DND-41 (cell line): ENCODE data around the gene C2orf74.

Experiments
- ATAC-seq: fragments of 200-7000 bp; cut with Tn5 transposase; 3 replicates; pipeline ENCODE4 v1.9.1; 2021; ENCODE audit warnings: low read depth; ENCODE audit not compliant: insufficient read depth
- DNase-seq: peaks from one replicate; pipeline ENCODE4 v3.0.0-alpha.2; 2020
- H2AFZ ChIP-seq: 2 replicates; pipeline ENCODE4 v1.6.0; 2012; ENCODE audit warnings: low read depth, low read length
- H3K27ac ChIP-seq: 2 replicates; pipeline ENCODE4 v1.5.1; 2012; ENCODE audit warnings: low read length, inconsistent platforms
- H3K27me3 ChIP-seq: fragments of 200-600 bp; sonication (generic); 2 replicates; pipeline ENCODE4 v1.6.0; 2012; ENCODE audit warnings: low read length, mild to moderate bottlenecking, inconsistent platforms; ENCODE audit not compliant: insufficient read depth, poor library complexity
- H3K36me3 ChIP-seq: 2 replicates; pipeline ENCODE4 v1.5.1; 2012; ENCODE audit warnings: low read length, inconsistent platforms; ENCODE audit not compliant: insufficient read depth
- H3K4me1 ChIP-seq: 2 replicates; pipeline ENCODE4 v1.5.1; 2012; ENCODE audit warnings: mild to moderate bottlenecking, low read length; ENCODE audit not compliant: insufficient read depth
- H3K4me2 ChIP-seq: 2 replicates; pipeline ENCODE4 v1.6.0; 2012; ENCODE audit warnings: mild to moderate bottlenecking, moderate library complexity, low read length, inconsistent platforms; ENCODE audit not compliant: insufficient read depth
- H3K4me3 ChIP-seq, 2 experiments: fragments of 200-600 bp in 1 of 2; shearing (Covaris generic) in 1 of 2; 2 replicates each; pipeline ENCODE4 v1.5.1; 2012 to 2016; ENCODE audit warnings: inconsistent platforms in 2 of 2, low read length in 2 of 2, mild to moderate bottlenecking in 2 of 2, low read depth in 1 of 2, moderate library complexity in 1 of 2
- H3K79me2 ChIP-seq: 2 replicates; pipeline ENCODE4 v1.6.0; 2012; ENCODE audit warnings: low read length, inconsistent platforms; ENCODE audit not compliant: insufficient read depth
- H3K9ac ChIP-seq: 2 replicates; pipeline ENCODE4 v1.6.0; 2012; ENCODE audit warnings: low read depth, mild to moderate bottlenecking, inconsistent platforms, low read length, moderate library complexity
- H3K9me3 ChIP-seq: 2 replicates; pipeline ENCODE4 v1.5.1; 2012; ENCODE audit warnings: low read length, moderate library complexity, mild to moderate bottlenecking, inconsistent platforms; ENCODE audit not compliant: insufficient read depth, severe bottlenecking
- H4K20me1 ChIP-seq: 2 replicates; pipeline ENCODE4 v1.6.0; 2012; ENCODE audit warnings: low read length; ENCODE audit not compliant: insufficient read depth
- CTCF ChIP-seq: IDR thresholded peaks from 2 replicates; pipeline ENCODE4 v1.5.1; 2012; ENCODE audit warnings: borderline replicate concordance, low read length, moderate library complexity, mild to moderate bottlenecking; ENCODE audit not compliant: poor library complexity, severe bottlenecking; ENCODE audit errors: extremely low read depth
- EZH2 ChIP-seq: IDR thresholded peaks from 3 replicates; pipeline ENCODE4 v1.6.1; 2012; ENCODE audit warnings: borderline replicate concordance, low read depth, mild to moderate bottlenecking, moderate library complexity, low read length, inconsistent platforms; ENCODE audit not compliant: severe bottlenecking

Gene C2orf74

GRCh38 chr2:61184263-61184662 lies 22.3 kb downstream of the C2orf74 start:
- no peak for ATAC-seq
- DNase-seq, result no peak
- peaks cover 48% of the 10 kb centered on the region for H3K79me2 ChIP-seq
- peak overlapping the region; percentile 16; the same call in 1 of the 2 replicates for H3K4me2 ChIP-seq
- H2AFZ ChIP-seq, result no peak overlapping the region
- H3K27me3 ChIP-seq, result no peaks in the 10 kb centered on the region
- no peak overlapping the region for H3K27ac ChIP-seq
- peaks cover 37% of the 10 kb centered on the region for H4K20me1 ChIP-seq
- TF ChIP-seq EZH2 (no peak), CTCF (no peak)
- peaks cover 99% of the 10 kb centered on the region for H3K36me3 ChIP-seq
- no peak overlapping the region for H3K9ac ChIP-seq
- H3K4me1 ChIP-seq, result peaks cover 50% of the 10 kb centered on the region
- no peak overlapping the region for H3K4me3 ChIP-seq
- no peaks in the 10 kb centered on the region for H3K9me3 ChIP-seq

- ATAC-seq (no peak), DNase-seq (no peak)
- Histone ChIP-seq H3K4me3 (no peak overlapping the region), H3K9me3 (no peaks in the 10 kb centered on the region), H3K79me2 (peaks cover 38% of the 10 kb centered on the region), H3K36me3 (peaks cover 99% of the 10 kb centered on the region), H3K4me2 (peak overlapping the region; percentile 21; the same call in 1 of the 2 replicates), H3K4me1 (peaks cover 40% of the 10 kb centered on the region), H2AFZ (no peak overlapping the region), H3K27ac (no peak overlapping the region), H4K20me1 (peaks cover 29% of the 10 kb centered on the region), H3K27me3 (no peaks in the 10 kb centered on the region), H3K9ac (no peak overlapping the region)
- TF ChIP-seq CTCF (no peak), EZH2 (no peak)
Measured at GRCh38 chr2:61185231-61185728, 23.3 kb downstream of the C2orf74 start.

GRCh38 chr2:61187085-61187484 lies 25.1 kb downstream of the C2orf74 start:
- Histone ChIP-seq H4K20me1 (peaks cover 17% of the 10 kb centered on the region; the same call in 1 of the 2 replicates), H3K9ac (no peak overlapping the region), H2AFZ (no peak overlapping the region), H3K27me3 (no peaks in the 10 kb centered on the region), H3K9me3 (no peaks in the 10 kb centered on the region), H3K36me3 (peaks cover 96% of the 10 kb centered on the region), H3K4me3 (no peak overlapping the region), H3K27ac (no peak overlapping the region), H3K4me2 (no peak overlapping the region), H3K79me2 (peaks cover 20% of the 10 kb centered on the region), H3K4me1 (peaks cover 22% of the 10 kb centered on the region)
- no peak for DNase-seq
- TF ChIP-seq CTCF (no peak), EZH2 (no peak)
- ATAC-seq, result no peak
